GM19099 (cell line): ENCODE data around the gene CREB5.

ENCODE experiments used
- POLR2A ChIP-seq: IDR thresholded peaks from 3 replicates; pipeline ENCODE4 v1.6.1; 2011; ENCODE audit warnings: low read depth; ENCODE audit not compliant: insufficient read length; ENCODE audit errors: extremely low read depth

Gene CREB5

GRCh38 chr7:28623105-28623730 lies 210.9 kb downstream of the CREB5 start:
- no peak for TF ChIP-seq POLR2A

GRCh38 chr7:28623863-28624262 lies 211.5 kb downstream of the CREB5 start:
- no peak for TF ChIP-seq POLR2A

GRCh38 chr7:28625432-28625831 lies 213.1 kb downstream of the CREB5 start:
- TF ChIP-seq POLR2A = no peak

- no peak for TF ChIP-seq POLR2A
Observed at GRCh38 chr7:28626221-28626620, 213.9 kb downstream of the CREB5 start.

GRCh38 chr7:28626624-28627262 lies 214.4 kb downstream of the CREB5 start:
- no peak for TF ChIP-seq POLR2A

- TF ChIP-seq POLR2A = no peak
Observed at GRCh38 chr7:28627263-28627653, 214.9 kb downstream of the CREB5 start.

GRCh38 chr7:28627896-28628295 lies 215.6 kb downstream of the CREB5 start:
- no peak for TF ChIP-seq POLR2A

- TF ChIP-seq POLR2A = no peak
Observed at GRCh38 chr7:28629216-28629842, 217.0 kb downstream of the CREB5 start.

- no peak for TF ChIP-seq POLR2A
Observed at GRCh38 chr7:28630350-28630749, 218.0 kb downstream of the CREB5 start.

GRCh38 chr7:28631995-28632394 lies 219.7 kb downstream of the CREB5 start:
- TF ChIP-seq POLR2A = no peak

- no peak for TF ChIP-seq POLR2A
Observed at GRCh38 chr7:28638914-28639313, 226.6 kb downstream of the CREB5 start.

GRCh38 chr7:28640001-28640400 lies 227.7 kb downstream of the CREB5 start:
- no peak for TF ChIP-seq POLR2A

GRCh38 chr7:28641752-28642545 lies 229.6 kb downstream of the CREB5 start:
- TF ChIP-seq POLR2A = no peak

GRCh38 chr7:28643188-28643569 lies 230.9 kb downstream of the CREB5 start:
- TF ChIP-seq POLR2A = no peak

GRCh38 chr7:28643584-28644340 lies 231.4 kb downstream of the CREB5 start:
- TF ChIP-seq POLR2A = no peak
